ENCODE results near the gene GCFC2.
"Not testable (repeated sequence)": the region's sequence is repeated elsewhere in the genome, so short reads cannot be mapped to it uniquely, and the experiment has no call there.

- not testable (repeated sequence) for TF ChIP-seq PKNOX1, TARDBP, SUZ12, NFRKB, SP1 (IDR thresholded peaks at IDR 0.05)
Measured at GRCh38 chr2:75711590-75711989, 875 bp upstream of the GCFC2 start.
